Measurements from ENCODE around the gene FREM1. TPM values are rescaled to one million over a fixed set of nuclear protein-coding genes. Genes with fewer than 3 reads are reported as not detected.

The FREM1 gene
- total and polyA plus RNA-seq, 10 donors: 0.07 to 4.3 (median 0.54) TPM; not detected in 1

DNA sequence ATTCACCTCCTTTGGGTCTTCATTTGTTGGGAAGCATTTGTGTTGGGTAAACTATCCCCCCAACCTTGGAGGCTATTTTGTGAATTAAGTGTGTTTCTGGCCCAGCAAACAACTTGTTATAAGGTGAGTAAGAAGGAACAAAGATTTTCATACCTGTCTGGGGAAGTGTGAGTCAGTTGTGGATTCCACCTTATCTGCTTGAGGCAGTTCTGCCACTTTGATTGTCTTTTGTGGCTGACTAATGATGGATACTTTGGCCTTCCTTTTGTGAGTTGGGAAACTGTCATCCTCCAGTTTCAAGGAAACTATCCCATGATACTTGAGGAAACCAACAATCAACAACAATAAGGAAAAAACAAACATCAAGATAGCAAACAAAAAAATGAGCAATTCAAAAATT, 163.1 kb downstream of the FREM1 start:
- intact Hi-C loops (cut with DNase I; ENCODE audit: low total_unique reads): no loop called here
- Histone ChIP-seq H3K27ac (no peak overlapping the region), H3K9me3 (peaks cover 0 to 3% (median 0%) of the 10 kb centered on the region in 8 donors), H3K4me1 (no peaks in the 10 kb centered on the region), H3K4me3 (no peak overlapping the region), H3K27me3 (replicated peaks in 1 of 7) (peaks cover 0 to 5% (median 0%) of the 10 kb centered on the region in 7 donors), H3K36me3 (no peaks in the 10 kb centered on the region)
- no peak for DNase-seq
- TF ChIP-seq, protein P1, sequence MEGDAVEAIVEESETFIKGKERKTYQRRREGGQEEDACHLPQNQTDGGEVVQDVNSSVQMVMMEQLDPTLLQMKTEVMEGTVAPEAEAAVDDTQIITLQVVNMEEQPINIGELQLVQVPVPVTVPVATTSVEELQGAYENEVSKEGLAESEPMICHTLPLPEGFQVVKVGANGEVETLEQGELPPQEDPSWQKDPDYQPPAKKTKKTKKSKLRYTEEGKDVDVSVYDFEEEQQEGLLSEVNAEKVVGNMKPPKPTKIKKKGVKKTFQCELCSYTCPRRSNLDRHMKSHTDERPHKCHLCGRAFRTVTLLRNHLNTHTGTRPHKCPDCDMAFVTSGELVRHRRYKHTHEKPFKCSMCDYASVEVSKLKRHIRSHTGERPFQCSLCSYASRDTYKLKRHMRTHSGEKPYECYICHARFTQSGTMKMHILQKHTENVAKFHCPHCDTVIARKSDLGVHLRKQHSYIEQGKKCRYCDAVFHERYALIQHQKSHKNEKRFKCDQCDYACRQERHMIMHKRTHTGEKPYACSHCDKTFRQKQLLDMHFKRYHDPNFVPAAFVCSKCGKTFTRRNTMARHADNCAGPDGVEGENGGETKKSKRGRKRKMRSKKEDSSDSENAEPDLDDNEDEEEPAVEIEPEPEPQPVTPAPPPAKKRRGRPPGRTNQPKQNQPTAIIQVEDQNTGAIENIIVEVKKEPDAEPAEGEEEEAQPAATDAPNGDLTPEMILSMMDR (IDR thresholded peaks at IDR 0.05 in 8 of 11, conservative IDR thresholded peaks at IDR 0.05 in 3 of 11): no peak
- TF ChIP-seq POLR2A (IDR thresholded peaks at IDR 0.05): no peak
- no peak for TF ChIP-seq POLR2AphosphoS5 (IDR thresholded peaks at IDR 0.05)

DNA sequence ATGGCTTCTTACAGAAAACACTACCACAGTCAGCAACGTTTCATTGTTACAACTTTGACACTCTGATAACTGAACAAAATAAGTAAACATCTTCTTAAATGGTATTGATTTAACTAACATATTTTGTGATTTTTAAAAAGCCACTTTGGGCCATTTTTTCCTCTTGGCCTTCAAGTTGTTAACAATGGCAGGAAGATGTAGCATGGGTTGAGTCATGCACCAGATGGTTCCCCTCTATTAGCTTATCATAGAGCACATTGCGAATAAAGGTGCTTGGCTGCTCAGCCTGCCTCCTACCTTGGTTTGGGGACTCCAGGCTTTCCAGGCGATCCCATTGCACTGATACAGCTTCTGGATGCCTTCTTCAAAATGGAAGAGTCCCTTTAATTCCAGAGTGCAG, 163.6 kb downstream of the FREM1 start:
- no peaks in the 10 kb centered on the region for H3K36me3 ChIP-seq
- WGBS, 5 donors: 73 to 88% (median 82%) methylated on average over 3 of the region's 3 CpGs

DNA sequence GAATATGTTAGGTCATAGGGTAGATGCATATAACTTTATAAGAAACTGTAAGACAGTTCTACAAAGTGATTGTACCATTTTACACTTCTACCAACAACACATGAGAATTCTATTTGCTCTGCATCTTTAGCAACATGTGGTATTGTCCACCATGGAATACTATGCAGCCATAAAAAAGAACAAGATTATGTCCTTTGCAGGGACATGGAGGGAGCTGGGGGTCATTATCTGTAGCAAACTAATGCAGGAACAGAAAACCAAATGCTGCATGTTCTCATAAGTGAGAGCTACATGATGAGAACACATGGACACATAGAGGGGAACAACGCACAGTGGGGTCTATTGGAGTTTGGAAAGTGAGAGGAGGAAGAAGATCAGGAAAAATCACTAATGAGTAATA, 165.5 kb downstream of the FREM1 start:
- H3K27ac ChIP-seq: no peak overlapping the region
- H3K36me3 ChIP-seq: no peaks in the 10 kb centered on the region
- WGBS, 5 donors: 88 to 100% (median 94%) methylated on average over 1 of the region's 1 CpG
- no peaks in the 10 kb centered on the region for H3K27me3 ChIP-seq (replicated peaks in 1 of 7)
- DNase-seq: no peak
- H3K9me3 ChIP-seq: peaks cover 0 to 3% (median 0%) of the 10 kb centered on the region in 8 donors
- TF ChIP-seq POLR2A (IDR thresholded peaks at IDR 0.05) (no peak), POLR2AphosphoS5 (IDR thresholded peaks at IDR 0.05) (no peak)
- TF ChIP-seq, protein P1 (IDR thresholded peaks at IDR 0.05 in 8 of 11, conservative IDR thresholded peaks at IDR 0.05 in 3 of 11): no peak
- no peaks in the 10 kb centered on the region for H3K4me1 ChIP-seq
- no peak overlapping the region for H3K4me3 ChIP-seq
- intact Hi-C loops (cut with DNase I; ENCODE audit: low total_unique reads): no loop called here

More for the DNA sequence above, 163.6 kb downstream of the FREM1 start:
- Histone ChIP-seq H3K27me3 (replicated peaks in 1 of 7) (peaks cover 0 to 5% (median 0%) of the 10 kb centered on the region in 7 donors), H3K4me3 (no peak overlapping the region), H3K4me1 (no peaks in the 10 kb centered on the region), H3K27ac (no peak overlapping the region), H3K9me3 (peaks cover 0 to 3% (median 0%) of the 10 kb centered on the region in 8 donors)
- DNase-seq: no peak
- TF ChIP-seq, protein P1 (IDR thresholded peaks at IDR 0.05 in 8 of 11, conservative IDR thresholded peaks at IDR 0.05 in 3 of 11): no peak
- TF ChIP-seq POLR2AphosphoS5 (IDR thresholded peaks at IDR 0.05): no peak
- TF ChIP-seq POLR2A (IDR thresholded peaks at IDR 0.05): no peak
- intact Hi-C loops (cut with DNase I; ENCODE audit: low total_unique reads): no loop called here

DNA sequence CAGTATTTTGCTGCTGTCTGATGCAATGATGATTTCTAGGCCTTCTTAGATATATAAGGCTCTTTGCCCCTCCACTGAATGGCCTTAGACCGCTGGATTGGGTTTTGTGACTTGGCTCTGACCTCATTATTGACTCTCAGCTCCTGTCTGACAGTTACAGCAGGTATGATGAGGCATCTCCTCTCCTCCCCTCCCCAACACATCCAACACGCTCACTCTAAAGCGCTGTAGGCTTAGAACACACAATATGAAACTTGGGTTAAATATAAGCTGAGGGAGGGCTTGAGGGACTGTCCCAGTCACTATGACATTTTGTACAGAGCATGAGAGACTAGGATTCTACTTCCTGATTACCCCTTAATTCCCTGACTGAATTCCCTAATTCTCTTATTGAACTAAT, 168.9 kb downstream of the FREM1 start:
- 81 to 94% (median 88%) methylated on average over 3 of the region's 3 CpGs for WGBS, 5 donors

More for the DNA sequence above, 168.9 kb downstream of the FREM1 start:
- H3K4me3 ChIP-seq: no peak overlapping the region
- H3K27me3 ChIP-seq (replicated peaks in 1 of 7): peaks cover 0 to 13% (median 0%) of the 10 kb centered on the region in 7 donors
- no peak for TF ChIP-seq POLR2A (IDR thresholded peaks at IDR 0.05)
- TF ChIP-seq POLR2AphosphoS5 (IDR thresholded peaks at IDR 0.05): no peak
- TF ChIP-seq, protein P1 (IDR thresholded peaks at IDR 0.05 in 8 of 11, conservative IDR thresholded peaks at IDR 0.05 in 3 of 11): no peak
- H3K27ac ChIP-seq: no peak overlapping the region
- no peaks in the 10 kb centered on the region for H3K36me3 ChIP-seq
- intact Hi-C loops (cut with DNase I; ENCODE audit: low total_unique reads): no loop called here
- DNase-seq: no peak
- H3K4me1 ChIP-seq: no peaks in the 10 kb centered on the region
- peaks cover 0 to 3% (median 0%) of the 10 kb centered on the region in 8 donors for H3K9me3 ChIP-seq

Data from spleen (tissue), 11 donors.